WTC11 (cell line): ENCODE results near the gene SLC15A4. TPM values are rescaled to one million over a fixed set of nuclear protein-coding genes. Genes with fewer than 3 reads are reported as not detected.

ENCODE experiments used
- ATAC-seq: fragments of 200-7000 bp; cut with Tn5 transposase; 2 replicates; pipeline ENCODE4 v1.10.0; 2021; ENCODE audit warnings: mild to moderate bottlenecking, moderate library complexity
- CTCF ChIA-PET: fragments of 300-600 bp; sonication (Branson Sonifier 250); formaldehyde crosslinking; loops from one replicate; lab custom pipeline; 2021; ENCODE audit warnings: antibody characterized with exemption; lab: Charles Lee
- POLR2A ChIA-PET: fragments of 350-600 bp; sonication (Branson Sonifier 250); formaldehyde crosslinking; loops from one replicate; lab custom pipeline; 2021; ENCODE audit warnings: antibody characterized with exemption; lab: Charles Lee
- DNase-seq: peaks from one replicate; pipeline ENCODE4 v3.0.0; 2021; ENCODE audit warnings: low spot score
- H3K27ac Mint-ChIP-seq: 2 replicates; pipeline ENCODE4 v1.8.0; 2021; ENCODE audit warnings: mixed read lengths
- H3K27me3 Mint-ChIP-seq: 2 replicates; pipeline ENCODE4 v1.8.0; 2021; ENCODE audit warnings: low read depth, mild to moderate bottlenecking, moderate library complexity, mixed read lengths
- H3K36me3 Mint-ChIP-seq: 2 replicates; pipeline ENCODE4 v1.8.0; 2021; ENCODE audit warnings: mixed read lengths
- H3K4me1 Mint-ChIP-seq: 2 replicates; pipeline ENCODE4 v1.8.0; 2022; ENCODE audit warnings: mixed read lengths
- H3K4me3 Mint-ChIP-seq: 2 replicates; pipeline ENCODE4 v1.8.0; 2021; ENCODE audit warnings: mild to moderate bottlenecking, moderate library complexity, mixed read lengths
- H3K9me3 Mint-ChIP-seq: 2 replicates; pipeline ENCODE4 v1.8.0; 2021; ENCODE audit warnings: mixed read lengths
- ATF3 ChIP-seq: sonication (generic); formaldehyde crosslinking; conservative IDR thresholded peaks from 2 replicates; pipeline ENCODE4 v1.8.1; 2022; ENCODE audit warnings: mild to moderate bottlenecking, missing genetic modification reagents
- CREB1 ChIP-seq: sonication (generic); formaldehyde crosslinking; IDR thresholded peaks from 2 replicates; pipeline ENCODE4 v1.8.0; 2023; ENCODE audit warnings: mild to moderate bottlenecking, missing genetic modification reagents
- HMGA2 ChIP-seq: fragments of 250-450 bp; sonication (Bioruptor Pico); IDR thresholded peaks from 2 replicates; pipeline ENCODE4 v1.4.0; 2021; ENCODE audit warnings: mild to moderate bottlenecking, moderate library complexity
- HMGXB4 ChIP-seq: sonication (generic); formaldehyde crosslinking; IDR thresholded peaks from 2 replicates; pipeline ENCODE4 v1.8.1; 2023; ENCODE audit warnings: mild to moderate bottlenecking, moderate library complexity, missing genetic modification reagents
- MYBL2 ChIP-seq: sonication (generic); formaldehyde crosslinking; IDR thresholded peaks from 2 replicates; pipeline ENCODE4 v1.8.1; 2023; ENCODE audit warnings: mild to moderate bottlenecking, moderate library complexity, missing genetic modification reagents
- OVOL2 ChIP-seq: fragments of 250-450 bp; sonication (Bioruptor Pico); IDR thresholded peaks from 2 replicates; pipeline ENCODE4 v1.9.0; 2021; ENCODE audit warnings: mild to moderate bottlenecking, borderline replicate concordance
- PRDM15 ChIP-seq: sonication (generic); formaldehyde crosslinking; IDR thresholded peaks from 2 replicates; pipeline ENCODE4 v1.8.0; 2022; ENCODE audit warnings: missing genetic modification reagents
- RORB ChIP-seq: fragments of 250-450 bp; sonication (Bioruptor Pico); IDR thresholded peaks from 2 replicates; pipeline ENCODE4 v1.9.0; 2021; ENCODE audit warnings: mild to moderate bottlenecking
- ZMAT4 ChIP-seq: fragments of 250-450 bp; sonication (Bioruptor Pico); IDR thresholded peaks from 2 replicates; pipeline ENCODE4 v1.9.0; 2021; ENCODE audit warnings: mild to moderate bottlenecking
- ZNF121 ChIP-seq: sonication (generic); formaldehyde crosslinking; IDR thresholded peaks from 2 replicates; pipeline ENCODE4 v1.8.0; 2023; ENCODE audit warnings: missing genetic modification reagents
- ZNF138 ChIP-seq: sonication (generic); formaldehyde crosslinking; conservative IDR thresholded peaks from 2 replicates; pipeline ENCODE4 v1.8.1; 2022; ENCODE audit warnings: mild to moderate bottlenecking, moderate library complexity, missing genetic modification reagents
- ZNF232 ChIP-seq: sonication (generic); formaldehyde crosslinking; IDR thresholded peaks from 2 replicates; pipeline ENCODE4 v1.8.0; 2022; ENCODE audit warnings: mild to moderate bottlenecking, missing genetic modification reagents
- ZNF281 ChIP-seq: sonication (generic); formaldehyde crosslinking; IDR thresholded peaks from 2 replicates; pipeline ENCODE4 v1.8.0; 2023; ENCODE audit warnings: mild to moderate bottlenecking, missing genetic modification reagents
- ZNF416 ChIP-seq: fragments of 250-450 bp; sonication (Bioruptor Pico); IDR thresholded peaks from 2 replicates; pipeline ENCODE4 v1.9.0; 2021; ENCODE audit warnings: mild to moderate bottlenecking, inconsistent platforms
- total RNA-seq: library from RNA; stranded (reverse); gene quantifications from 3 replicates; pipeline ENCODE4 v1.2.3, GENCODE V29; 2021
- TF ChIP-seq, protein P1 (sequence below): sonication (generic); formaldehyde crosslinking; IDR thresholded peaks from 2 replicates; pipeline ENCODE4 v1.8.1; 2023; ENCODE audit warnings: mild to moderate bottlenecking, missing genetic modification reagents
- TF ChIP-seq, protein P2 (sequence below): sonication (generic); formaldehyde crosslinking; IDR thresholded peaks from 2 replicates; pipeline ENCODE4 v1.8.1; 2023; ENCODE audit warnings: mild to moderate bottlenecking, missing genetic modification reagents
- TF ChIP-seq, protein P3 (sequence below): fragments of 250-450 bp; sonication (Bioruptor Pico); IDR thresholded peaks from 2 replicates; pipeline ENCODE4 v1.8.0; 2021; ENCODE audit warnings: mild to moderate bottlenecking

Gene SLC15A4
- total RNA-seq, 1 experiment from 2014 or later = 6.4 TPM

GRCh38 chr12:128807161-128807724, 16.5 kb downstream of the SLC15A4 start:
- no peak overlapping the region for H3K4me3 Mint-ChIP-seq
- peaks cover 74% of the 10 kb centered on the region for H3K36me3 Mint-ChIP-seq
- H3K27me3 Mint-ChIP-seq = no peaks in the 10 kb centered on the region; the same call in 1 of the 2 replicates
- DNase-seq = no peak
- ChIA-PET CTCF (no interaction called here), POLR2A (no interaction called here)
- H3K4me1 Mint-ChIP-seq = no peaks in the 10 kb centered on the region
- no peak overlapping the region for H3K27ac Mint-ChIP-seq
- H3K9me3 Mint-ChIP-seq = peaks cover 49% of the 10 kb centered on the region
- TF ChIP-seq ATF3 (CRISPR knock-in tag) (no peak), ZNF121 (CRISPR knock-in tag) (no peak), ZNF138 (CRISPR knock-in tag) (no peak), ZNF416 (CRISPR knock-in tag) (no peak), RORB (CRISPR knock-in tag) (no peak), ZMAT4 (CRISPR knock-in tag) (no peak), OVOL2 (CRISPR knock-in tag) (no peak), HMGXB4 (no peak), ZNF232 (no peak), PRDM15 (CRISPR knock-in tag) (no peak), CREB1 (CRISPR knock-in tag) (no peak), HMGA2 (CRISPR knock-in tag) (no peak), MYBL2 (CRISPR knock-in tag) (no peak), ZNF281 (CRISPR knock-in tag) (no peak)
- TF ChIP-seq, protein P1, sequence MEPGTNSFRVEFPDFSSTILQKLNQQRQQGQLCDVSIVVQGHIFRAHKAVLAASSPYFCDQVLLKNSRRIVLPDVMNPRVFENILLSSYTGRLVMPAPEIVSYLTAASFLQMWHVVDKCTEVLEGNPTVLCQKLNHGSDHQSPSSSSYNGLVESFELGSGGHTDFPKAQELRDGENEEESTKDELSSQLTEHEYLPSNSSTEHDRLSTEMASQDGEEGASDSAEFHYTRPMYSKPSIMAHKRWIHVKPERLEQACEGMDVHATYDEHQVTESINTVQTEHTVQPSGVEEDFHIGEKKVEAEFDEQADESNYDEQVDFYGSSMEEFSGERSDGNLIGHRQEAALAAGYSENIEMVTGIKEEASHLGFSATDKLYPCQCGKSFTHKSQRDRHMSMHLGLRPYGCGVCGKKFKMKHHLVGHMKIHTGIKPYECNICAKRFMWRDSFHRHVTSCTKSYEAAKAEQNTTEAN = no peak
- TF ChIP-seq, protein P2, sequence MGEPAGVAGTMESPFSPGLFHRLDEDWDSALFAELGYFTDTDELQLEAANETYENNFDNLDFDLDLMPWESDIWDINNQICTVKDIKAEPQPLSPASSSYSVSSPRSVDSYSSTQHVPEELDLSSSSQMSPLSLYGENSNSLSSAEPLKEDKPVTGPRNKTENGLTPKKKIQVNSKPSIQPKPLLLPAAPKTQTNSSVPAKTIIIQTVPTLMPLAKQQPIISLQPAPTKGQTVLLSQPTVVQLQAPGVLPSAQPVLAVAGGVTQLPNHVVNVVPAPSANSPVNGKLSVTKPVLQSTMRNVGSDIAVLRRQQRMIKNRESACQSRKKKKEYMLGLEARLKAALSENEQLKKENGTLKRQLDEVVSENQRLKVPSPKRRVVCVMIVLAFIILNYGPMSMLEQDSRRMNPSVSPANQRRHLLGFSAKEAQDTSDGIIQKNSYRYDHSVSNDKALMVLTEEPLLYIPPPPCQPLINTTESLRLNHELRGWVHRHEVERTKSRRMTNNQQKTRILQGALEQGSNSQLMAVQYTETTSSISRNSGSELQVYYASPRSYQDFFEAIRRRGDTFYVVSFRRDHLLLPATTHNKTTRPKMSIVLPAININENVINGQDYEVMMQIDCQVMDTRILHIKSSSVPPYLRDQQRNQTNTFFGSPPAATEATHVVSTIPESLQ = no peak
- TF ChIP-seq, protein P3, sequence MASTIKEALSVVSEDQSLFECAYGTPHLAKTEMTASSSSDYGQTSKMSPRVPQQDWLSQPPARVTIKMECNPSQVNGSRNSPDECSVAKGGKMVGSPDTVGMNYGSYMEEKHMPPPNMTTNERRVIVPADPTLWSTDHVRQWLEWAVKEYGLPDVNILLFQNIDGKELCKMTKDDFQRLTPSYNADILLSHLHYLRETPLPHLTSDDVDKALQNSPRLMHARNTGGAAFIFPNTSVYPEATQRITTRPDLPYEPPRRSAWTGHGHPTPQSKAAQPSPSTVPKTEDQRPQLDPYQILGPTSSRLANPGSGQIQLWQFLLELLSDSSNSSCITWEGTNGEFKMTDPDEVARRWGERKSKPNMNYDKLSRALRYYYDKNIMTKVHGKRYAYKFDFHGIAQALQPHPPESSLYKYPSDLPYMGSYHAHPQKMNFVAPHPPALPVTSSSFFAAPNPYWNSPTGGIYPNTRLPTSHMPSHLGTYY (CRISPR knock-in tag) = no peak
- ATAC-seq = no peak
